ENCODE data around the gene PGAM5.
"Not testable (repeated sequence)": the region's sequence is repeated elsewhere in the genome, so short reads cannot be mapped to it uniquely, and the experiment has no call there.

PGAM5 gene

DNA sequence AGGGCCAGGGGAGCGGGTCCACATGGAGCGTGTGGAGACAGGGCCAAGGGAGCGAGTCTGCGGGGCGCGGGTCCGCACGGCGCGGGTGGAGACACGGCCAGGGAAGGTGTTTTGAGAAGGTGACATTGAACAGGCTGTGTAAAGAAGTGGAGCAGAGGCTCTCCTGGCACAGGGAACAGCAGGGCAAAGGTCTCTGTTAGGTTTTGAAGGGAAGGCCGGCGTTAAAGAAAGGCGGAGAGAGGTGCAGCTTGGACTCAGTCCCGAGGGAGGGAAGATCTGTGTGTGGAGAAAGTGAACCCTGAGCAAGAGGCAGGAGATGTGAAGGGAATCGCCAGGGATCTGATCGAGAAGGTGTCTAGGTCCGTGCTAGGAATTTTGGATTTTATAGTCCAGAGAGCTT, 21.4 kb upstream of the PGAM5 start:
- peak; percentile 13 for DNase-seq

DNA sequence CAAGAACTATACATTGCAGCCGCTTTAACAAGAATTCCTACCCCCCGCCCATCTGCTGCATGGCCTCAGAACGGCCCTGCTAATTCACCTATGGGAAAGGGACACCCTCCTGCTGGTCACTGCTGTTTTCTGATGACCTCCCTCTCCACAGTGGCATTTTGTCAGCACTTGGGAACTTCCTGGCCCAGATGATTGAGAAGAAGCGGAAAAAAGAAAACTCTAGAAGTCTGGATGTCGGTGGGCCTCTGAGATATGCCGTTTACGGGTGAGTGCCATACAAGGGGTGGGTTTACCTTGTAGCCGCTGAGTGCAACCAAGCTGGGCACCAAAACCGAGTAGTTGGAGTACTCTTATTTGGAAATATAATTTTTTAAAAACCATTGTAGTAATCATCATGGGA, 20.5 kb upstream of the PGAM5 start:
- DNase-seq = no peak

DNA sequence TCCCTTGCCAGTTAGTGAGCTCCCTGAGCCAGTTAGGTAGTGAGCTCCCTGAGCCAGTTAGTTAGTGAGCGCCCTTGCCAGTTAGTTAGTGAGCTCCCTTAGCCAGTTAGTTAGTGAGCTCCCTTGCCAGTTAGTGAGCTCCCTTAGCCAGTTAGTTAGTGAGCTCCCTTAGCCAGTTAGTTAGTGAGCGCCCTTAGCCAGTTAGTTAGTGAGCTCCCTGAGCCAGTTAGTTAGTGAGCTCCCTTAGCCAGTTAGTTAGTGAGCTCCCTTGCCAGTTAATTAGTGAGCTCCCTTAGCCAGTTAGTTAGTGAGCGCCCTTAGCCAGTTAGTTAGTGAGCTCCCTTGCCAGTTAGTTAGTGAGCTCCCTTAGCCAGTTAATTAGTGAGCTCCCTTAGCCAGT, 18.6 kb upstream of the PGAM5 start:
- not testable (repeated sequence) for DNase-seq

DNA sequence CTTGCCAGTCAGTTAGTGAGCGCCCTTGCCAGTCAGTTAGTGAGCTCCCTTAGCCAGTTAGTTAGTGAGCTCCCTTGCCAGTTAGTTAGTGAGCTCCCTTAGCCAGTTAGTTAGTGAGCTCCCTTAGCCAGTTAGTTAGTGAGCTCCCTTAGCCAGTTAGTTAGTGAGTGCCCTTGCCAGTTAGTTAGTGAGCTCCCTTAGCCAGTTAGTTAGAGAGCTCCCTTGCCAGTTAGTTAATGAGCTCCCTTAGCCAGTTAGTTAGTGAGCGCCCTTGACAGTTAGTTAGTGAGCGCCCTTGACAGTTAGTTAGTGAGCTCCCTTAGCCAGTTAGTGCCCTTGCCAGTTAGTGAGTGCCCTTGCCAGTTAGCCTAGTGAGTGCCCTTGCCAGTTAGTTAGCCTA, 15.8 kb upstream of the PGAM5 start:
- not testable (repeated sequence) for DNase-seq

DNA sequence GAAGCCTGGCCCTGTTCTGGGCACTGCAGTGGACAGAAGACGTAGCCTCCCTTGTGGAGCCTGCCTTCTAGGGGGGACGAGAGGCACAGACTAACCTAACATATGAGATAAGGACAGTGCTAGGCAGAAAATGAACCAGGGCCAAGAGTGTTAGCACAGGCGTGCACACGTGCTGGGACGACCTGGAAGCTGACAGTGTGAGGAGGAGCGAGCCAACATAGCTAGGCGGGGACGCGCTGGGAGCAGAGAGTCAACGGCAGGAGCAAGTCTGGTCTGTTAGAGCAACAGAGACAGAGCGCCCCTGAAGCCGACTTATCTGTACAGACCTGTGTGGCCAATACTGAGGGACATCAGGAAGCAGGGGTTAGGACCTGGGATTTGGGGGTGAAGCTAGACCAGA, 15.2 kb upstream of the PGAM5 start:
- no peak for DNase-seq

DNA sequence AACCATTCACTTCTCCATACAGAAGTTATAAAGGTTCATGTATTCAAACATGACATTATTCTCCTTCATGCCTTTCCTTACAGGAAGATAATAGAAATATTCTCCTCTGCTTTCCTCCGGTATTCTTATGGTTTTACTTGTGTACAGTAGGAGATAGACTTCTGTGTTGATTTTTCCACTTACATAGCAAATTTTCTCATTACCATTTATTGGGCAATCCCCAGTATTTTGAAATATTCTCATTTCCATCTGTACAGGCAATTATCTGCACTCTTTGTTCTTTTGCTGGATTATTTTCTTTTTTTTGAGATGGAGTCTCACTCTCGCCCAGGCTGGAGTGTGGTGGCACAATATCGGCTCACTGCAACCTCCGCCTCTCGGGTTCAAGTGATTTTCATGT, 12.3 kb upstream of the PGAM5 start:
- no peak for DNase-seq

DNA sequence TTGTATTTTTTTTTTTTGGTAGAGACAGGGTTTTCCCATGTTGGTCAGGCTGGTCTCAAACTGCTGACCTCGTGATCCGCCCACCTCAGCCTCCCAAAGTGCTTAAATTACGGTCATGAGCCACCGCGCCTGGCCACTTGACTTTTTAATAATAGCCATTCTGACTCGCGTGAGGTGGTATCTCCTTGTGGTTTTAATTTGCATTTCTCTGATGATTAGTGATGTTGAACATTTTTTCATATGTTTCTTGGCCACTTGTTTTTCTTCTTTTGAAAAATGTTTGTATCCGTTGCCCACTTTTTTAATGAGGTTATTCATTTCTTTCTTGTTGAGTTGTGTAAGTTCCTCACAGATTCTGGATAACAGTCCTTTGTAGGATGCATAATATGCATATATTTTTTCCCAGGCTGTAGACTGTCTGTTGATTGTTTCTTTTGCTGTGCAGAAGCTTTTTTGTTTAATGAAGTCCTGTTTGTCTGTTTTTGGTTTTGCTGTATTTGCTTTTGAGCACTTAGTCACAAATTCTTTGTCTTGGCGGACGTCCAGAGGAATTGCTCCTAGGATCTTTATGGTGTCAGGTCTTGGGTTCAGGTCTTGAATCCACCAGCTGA, 10.3 kb upstream of the PGAM5 start:
- DNase-seq = no peak

DNA sequence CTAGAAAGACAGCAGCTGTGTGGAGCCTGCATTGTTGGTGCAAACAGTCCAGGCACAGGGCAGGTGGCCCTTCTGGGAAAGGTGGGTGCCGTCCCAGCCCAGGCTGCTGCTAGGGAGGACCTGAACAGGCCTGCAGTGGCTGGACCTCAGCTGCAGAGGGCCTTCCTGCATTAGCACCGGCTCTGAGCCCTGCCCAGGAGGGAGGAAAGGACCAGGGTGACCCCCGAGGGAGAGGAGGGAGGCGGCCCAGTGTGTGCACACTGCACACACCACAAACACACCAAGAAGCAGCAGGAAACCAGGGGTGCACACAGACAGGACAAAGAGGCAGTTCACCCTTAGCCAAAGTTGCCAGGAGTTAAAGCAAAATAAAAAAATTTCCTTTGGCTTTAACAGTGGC, 8.0 kb upstream of the PGAM5 start:
- DNase-seq = no peak

DNA sequence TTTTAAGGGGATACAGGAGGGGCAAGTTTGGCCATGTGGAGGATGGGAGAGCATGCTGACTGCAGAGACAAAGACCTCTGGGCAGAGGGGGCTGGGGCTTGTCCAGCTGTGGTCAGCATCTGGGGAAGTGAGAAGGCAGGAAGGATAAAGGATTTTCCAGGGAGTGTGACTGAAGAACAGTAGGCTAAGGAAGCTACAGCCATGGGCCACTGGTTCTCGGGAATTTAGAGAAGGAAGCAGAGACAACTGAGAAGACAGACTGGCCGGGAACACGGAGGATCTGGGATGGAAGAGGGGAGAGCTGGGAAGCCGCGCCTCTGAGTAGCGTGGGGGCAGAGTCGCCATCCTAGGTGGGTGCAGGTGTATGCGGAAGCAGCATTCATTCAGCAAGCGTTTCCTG, 7.0 kb upstream of the PGAM5 start:
- DNase-seq = no peak

DNA sequence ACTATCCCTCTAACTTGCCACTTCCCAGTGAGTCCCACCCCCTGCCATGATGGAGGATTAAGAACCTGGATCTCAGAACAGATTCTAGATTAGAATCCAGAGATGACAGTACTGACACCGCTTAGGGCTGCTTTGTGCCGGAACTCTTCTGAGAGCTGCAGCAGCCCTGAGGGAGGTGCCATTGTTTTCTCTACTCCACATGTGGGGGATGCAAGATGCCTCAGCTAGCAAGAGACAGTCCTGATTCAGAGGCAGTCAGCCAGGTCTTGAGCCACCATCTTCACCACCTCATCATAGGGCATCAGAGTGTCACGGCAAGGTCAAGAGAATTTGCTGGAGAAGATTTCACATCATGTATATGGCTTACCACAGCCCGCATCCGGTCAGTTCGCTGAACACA, 3.4 kb upstream of the PGAM5 start:
- DNase-seq = no peak

DNA sequence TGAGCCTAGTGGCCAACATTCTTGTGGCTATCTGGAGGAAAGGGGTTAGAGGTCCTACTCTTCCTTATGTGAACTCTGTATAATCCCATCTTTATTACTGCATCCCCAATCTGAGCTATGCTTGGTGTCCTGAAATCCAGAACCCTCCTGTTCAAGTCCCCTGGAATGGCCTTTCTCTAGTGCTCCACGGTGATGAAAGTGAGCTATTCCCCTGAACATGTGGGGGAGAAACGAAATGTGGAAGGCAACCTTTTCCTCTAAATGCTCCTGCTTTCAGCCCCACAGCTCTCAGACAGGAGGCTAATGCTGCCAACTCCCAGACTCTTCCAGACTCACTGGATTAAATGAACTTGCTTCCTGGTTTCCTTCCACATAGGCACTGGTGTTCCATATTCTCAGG, 2.5 kb upstream of the PGAM5 start:
- DNase-seq = no peak

DNA sequence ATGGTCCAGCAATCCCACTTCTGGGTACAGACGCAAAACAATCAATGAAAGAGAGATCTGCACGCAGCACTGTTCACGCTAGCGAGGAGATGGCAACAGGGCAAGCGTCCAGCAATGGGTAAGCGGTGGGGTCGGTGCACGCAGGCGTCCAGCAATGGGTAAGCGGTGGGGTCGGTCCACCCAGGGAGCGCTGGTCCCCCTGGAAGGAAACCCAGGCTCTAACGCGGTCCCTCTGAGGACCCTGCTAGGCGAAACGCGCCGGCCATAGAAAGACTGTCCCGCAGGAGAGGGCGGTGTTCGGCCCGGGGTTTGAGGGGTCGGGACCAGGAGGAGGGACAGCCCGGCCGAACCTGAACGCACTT, 618 bp upstream of the PGAM5 start:
- DNase-seq = no peak

DNA sequence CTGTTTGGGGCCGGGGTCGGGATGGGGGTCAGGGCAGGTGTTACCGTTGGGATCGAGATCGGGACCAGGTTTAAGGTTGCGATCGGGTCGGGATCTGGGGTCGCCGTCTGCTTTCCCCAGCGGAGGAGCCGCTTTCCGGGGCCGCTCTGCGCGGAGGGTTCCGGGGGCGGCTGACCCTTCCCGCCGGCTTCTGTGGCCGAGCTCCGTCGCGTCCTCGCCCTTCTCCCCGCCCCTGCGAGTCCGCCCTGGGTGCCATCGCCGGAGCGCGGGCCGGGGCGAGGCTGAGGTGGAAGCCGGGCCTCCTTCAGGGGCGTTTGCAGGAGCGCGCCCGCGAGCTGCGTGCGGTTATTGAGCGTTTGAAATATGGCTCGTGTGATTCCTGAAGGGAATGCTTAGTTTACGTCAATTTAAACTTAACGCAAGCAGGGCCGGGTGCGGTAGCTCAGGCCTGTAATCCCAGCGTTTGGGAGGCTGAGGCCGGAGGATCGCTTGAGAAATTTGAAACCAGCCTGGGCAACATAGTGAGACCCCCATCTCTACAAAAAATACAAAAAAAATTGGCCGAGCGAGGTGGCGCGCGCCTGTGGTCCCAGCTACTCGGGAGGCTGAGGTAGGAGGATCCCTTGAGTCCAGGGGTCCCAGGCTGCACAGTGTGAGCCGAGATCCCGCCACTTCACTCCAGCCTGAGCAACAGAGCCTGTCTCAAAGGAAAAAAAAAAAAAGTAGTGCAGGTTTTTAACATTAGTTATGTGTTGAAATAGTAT, 620 bp downstream of the PGAM5 start:
- peak; percentile 54 for DNase-seq

DNA sequence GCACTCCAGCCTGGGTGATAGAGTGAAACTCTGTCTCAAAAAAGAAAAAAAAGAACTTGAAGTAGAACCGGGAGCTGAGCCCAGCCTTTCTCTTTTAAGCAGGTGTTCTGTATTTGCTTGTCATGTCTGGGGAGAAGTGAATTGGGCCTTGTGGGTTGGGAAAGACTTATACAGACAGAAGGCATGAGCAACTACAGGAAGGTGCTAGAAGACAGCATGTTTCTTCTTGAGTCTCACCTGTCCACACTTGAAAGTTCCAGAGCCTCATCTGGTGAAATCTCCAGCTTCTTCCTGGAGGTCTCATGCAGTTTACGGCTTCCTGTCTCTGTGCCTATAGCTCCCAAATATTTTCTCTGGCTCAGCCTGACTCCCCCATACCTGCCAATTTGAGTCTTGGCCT, 2.5 kb downstream of the PGAM5 start:
- no peak for DNase-seq

DNA sequence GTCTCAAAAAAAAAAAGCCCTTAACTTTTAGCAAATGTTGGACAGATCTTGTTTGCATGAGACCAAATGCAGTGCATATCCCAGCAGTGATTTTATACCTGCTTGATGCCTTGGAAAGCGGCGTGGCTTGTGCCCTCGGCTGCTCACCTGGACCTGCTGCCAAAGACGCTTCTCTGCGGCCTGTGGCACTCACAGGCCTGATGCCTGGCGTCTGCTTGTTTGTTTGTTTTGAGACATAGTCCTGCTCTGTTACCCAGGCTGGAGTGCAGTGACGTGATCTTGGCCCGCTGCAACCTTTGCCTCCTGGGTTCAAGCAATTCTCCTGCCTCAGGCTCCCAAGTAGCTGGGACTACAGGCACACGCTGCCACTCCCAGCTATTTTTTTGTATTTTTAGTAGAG, 5.2 kb downstream of the PGAM5 start:
- no peak for DNase-seq

DNA sequence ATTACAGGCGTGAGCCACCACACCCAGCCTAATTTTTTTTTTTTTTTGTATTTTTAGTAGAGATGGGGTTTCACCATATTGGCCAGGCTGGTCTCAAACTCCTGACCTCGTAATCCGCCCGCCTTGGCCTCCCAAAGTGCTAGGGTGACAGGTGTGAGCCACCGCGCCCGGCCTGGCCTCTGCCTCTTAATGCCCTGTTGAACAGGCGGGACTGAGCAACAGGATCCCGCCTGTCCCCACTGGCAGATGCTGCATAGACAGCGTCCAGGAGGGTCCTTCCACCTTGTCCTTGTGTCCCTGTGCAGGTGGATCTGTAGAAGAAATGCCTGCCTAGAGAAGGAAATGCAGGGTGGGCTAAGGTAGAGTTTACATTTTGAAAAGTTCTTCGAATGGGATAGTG, 5.7 kb downstream of the PGAM5 start:
- no peak for DNase-seq

DNA sequence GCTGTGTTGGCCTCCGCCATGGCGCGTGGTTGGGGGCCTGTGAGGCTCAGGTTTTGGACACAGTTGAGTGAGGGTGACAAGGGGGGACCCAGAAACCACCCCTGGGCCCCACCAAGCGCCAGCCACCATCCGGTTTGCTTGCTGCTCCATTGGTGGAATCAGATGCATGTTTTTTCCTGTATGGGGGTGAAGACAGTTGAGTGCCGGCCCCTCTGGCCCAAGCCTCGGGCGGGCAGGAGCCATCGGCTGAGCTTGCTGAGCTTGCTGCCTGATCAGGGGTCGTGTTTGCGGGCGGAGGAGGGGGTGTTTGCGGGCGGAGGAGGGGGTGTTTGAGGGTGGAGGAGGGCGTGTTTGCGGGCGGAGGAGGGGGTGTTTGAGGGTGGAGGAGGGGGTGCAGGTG, 6.4 kb downstream of the PGAM5 start:
- DNase-seq = no peak

DNA sequence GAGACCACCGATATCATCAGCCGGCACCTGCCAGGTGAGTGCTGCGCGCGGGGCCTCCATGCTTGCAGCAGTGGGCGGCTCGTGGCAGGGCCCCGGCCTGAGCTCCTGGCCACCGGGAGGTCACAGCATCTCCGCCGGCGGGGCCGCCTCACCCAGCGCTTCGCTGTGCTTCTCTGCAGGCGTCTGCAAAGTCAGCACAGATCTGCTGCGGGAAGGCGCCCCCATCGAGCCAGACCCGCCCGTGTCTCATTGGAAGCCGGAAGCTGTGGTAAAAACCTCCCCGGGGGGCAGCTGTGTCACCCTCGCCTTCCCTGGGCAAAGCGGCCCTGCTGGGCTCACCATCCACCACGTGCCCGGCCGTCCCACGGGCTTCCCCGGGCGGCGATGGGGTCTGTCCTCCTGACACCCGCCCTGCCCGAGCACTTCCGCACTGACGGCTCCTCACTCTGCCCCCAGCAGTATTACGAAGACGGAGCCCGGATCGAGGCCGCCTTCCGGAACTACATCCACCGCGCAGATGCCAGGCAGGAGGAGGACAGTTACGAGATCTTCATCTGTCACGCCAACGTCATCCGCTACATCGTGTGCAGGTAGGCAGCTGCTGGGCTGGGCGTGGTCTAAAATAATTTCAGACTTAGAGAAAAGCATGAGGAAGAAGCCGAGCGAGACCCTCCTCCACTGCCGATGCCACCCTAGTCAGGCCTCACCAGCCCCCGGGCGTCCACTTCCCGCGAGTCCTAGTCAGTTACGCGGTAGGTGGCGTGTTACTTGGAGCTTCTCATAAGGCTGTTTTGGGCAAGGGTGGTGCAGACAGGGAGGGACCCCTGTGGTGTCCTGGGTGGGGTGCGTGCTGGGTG, 7.1 kb downstream of the PGAM5 start:
- DNase-seq = no peak

DNA sequence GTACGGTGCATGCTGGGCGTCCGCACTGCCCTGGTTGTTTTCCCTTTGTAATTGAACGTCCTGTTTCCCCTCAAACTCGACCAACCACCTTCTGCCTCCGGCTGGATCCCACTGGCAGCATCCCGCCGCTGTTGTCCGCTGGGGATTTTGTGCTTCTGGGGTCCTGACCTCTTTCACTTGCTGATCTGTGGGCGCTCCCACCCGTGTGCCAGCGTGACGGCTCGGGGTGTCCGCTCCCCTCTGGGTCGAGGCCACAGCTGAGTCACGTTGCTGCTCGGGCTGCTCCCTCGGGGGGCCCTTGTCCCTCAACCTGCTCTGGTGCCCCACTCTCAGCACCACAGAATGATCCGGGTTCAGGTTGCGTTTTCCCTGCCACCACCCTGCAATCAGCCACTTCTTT, 8.0 kb downstream of the PGAM5 start:
- no peak for DNase-seq

DNA sequence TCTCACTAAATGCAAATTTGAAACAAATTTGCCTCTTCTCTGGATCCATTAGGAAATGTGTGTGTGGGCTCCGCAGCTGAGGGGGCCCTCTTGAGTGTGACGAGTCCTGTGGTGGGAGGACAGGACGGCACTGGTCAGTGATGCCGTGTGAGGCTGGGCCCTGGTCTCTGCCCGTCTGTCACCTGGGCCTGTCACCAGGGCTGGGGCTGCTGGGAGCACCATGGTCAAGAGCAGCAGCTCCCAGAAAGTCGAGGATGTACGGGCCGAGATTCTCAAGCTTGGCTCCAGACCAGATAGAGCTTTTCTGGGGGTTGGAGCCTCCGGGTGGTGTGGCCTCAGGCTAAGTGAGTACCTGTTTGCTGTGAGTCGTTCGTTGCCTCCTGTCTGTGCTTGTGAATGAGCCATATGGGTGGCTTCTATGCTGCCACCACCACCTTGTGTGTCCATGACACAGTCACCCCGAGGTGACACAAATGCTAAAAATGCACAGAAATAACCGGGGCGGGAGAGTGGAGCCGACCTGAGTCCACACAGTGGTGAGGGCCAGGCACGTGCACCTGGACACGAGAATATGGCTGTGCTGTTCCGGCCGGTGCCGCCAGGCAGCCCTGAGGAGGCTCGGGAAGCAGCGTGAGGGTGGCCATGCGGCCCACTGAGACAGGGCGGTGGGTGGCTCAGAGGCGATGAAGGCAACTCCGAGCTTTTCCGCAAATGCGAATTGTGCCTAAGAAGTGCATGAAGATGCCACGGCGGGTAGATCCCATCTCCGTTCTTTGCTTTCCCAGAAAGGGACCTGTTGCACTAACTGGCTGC, 8.7 kb downstream of the PGAM5 start:
- no peak for DNase-seq

DNA sequence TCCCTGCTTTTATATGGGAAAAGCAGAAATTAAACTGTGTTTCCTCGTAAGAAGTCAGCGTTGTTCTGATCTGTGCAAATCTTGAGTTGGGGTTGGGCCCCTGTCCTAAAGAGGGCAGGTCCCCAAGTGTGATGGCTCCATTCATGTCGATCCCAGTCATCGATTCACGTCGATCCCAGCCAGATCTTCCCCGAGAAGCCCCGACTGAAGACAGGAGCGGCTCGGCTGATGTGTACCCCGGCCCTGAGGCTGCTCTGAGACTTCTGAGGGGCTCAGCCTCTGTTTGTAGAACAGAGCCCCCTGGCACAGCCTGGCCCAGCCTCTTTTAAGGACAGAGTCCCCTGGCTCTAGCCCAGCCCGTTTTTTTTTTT, 9.3 kb downstream of the PGAM5 start:
- DNase-seq = no peak

DNA sequence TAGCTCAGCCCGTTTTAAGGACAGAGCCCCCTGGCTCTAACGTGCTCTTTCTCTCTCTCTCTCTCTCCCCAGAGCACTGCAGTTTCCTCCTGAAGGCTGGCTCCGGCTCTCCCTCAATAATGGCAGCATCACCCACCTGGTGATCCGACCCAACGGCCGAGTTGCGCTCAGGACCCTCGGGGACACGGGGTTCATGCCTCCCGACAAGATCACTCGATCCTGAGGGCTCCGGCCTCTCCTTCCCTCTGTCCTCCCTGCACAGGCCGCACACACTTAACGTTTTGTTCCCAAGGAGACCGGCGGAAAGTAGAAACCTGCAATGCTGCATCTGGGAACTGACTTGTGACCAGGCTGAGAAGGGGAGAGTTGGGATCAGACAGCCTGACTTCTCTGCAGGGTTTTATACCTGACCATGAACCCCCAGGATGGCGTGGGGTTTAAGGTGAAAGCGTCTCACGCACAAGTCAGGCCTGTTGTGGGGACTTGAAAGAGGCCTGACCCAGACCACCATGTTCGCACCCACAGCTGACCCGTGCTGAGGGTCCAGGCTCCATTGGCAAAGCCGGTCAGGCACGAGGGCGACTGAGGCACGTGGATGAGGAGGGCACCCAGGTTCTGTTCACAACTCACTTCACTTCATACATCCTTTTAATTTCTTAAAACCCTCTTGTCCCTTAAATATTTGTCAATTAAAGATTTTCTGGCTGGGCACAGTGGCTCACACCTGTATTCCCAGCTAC, 10.1 kb downstream of the PGAM5 start:
- no peak for DNase-seq

Data from retina (tissue), 1 donor.